ENCODE measurements around the gene PTPDC1. TPM values are rescaled to one million over a fixed set of nuclear protein-coding genes. Genes with fewer than 3 reads are reported as not detected.

The PTPDC1 gene
- total and polyA plus RNA-seq, 4 donors: 4.0 to 12.9 (median 9.3) TPM

- Histone ChIP-seq H3K36me3 (ENCODE audit: control insufficient read depth in 1 of 2, insufficient read depth in 2 of 2, low read length in 1 of 2) (no peaks in the 10 kb centered on the region), H3K4me1 (ENCODE audit: control insufficient read depth in 1 of 2, insufficient read depth in 2 of 2, low read length in 2 of 2) (no peaks in the 10 kb centered on the region), H3K27ac (ENCODE audit: low read depth in 1 of 2, low read length in 2 of 2) (no peak overlapping the region), H3K27me3 (ENCODE audit: control insufficient read depth in 1 of 2, insufficient read depth in 2 of 2, low read length in 1 of 2) (no peaks in the 10 kb centered on the region), H3K9me3 (ENCODE audit: control insufficient read depth, low read length) (no peaks in the 10 kb centered on the region), H3K4me3 (ENCODE audit: low read length in 2 of 2) (no peak overlapping the region)
- 94 to 98% methylated on average over 1 of the region's 1 CpG for WGBS, 2 donors
- no peak for DNase-seq
- no peak for ATAC-seq (ENCODE audit: low FRiP score)
- intact Hi-C loops (cut with DNase I): no loop called here
Measured at GRCh38 chr9:94126844-94127243, 42.6 kb downstream of the PTPDC1 start.

GRCh38 chr9:94127806-94128205, 43.5 kb downstream of the PTPDC1 start:
- H3K27me3 ChIP-seq (ENCODE audit: control insufficient read depth in 1 of 2, insufficient read depth in 2 of 2, low read length in 1 of 2): no peaks in the 10 kb centered on the region
- no peaks in the 10 kb centered on the region for H3K9me3 ChIP-seq (ENCODE audit: control insufficient read depth, low read length)
- no peaks in the 10 kb centered on the region for H3K4me1 ChIP-seq (ENCODE audit: control insufficient read depth in 1 of 2, insufficient read depth in 2 of 2, low read length in 2 of 2)
- H3K27ac ChIP-seq (ENCODE audit: low read depth in 1 of 2, low read length in 2 of 2): no peak overlapping the region
- H3K36me3 ChIP-seq (ENCODE audit: control insufficient read depth in 1 of 2, insufficient read depth in 2 of 2, low read length in 1 of 2): no peaks in the 10 kb centered on the region
- no peak for ATAC-seq (ENCODE audit: low FRiP score)
- H3K4me3 ChIP-seq (ENCODE audit: low read length in 2 of 2): no peak overlapping the region
- DNase-seq: no peak
- intact Hi-C loops (cut with DNase I): no loop called here

GRCh38 chr9:94128580-94128979, 44.3 kb downstream of the PTPDC1 start:
- ATAC-seq (ENCODE audit: low FRiP score): no peak
- Histone ChIP-seq H3K9me3 (ENCODE audit: control insufficient read depth, low read length) (no peaks in the 10 kb centered on the region), H3K27ac (ENCODE audit: low read depth in 1 of 2, low read length in 2 of 2) (no peak overlapping the region), H3K4me1 (ENCODE audit: control insufficient read depth in 1 of 2, insufficient read depth in 2 of 2, low read length in 2 of 2) (peaks cover 0 to 2% of the 10 kb centered on the region in 2 donors), H3K27me3 (ENCODE audit: control insufficient read depth in 1 of 2, insufficient read depth in 2 of 2, low read length in 1 of 2) (no peaks in the 10 kb centered on the region), H3K4me3 (ENCODE audit: low read length in 2 of 2) (no peak overlapping the region), H3K36me3 (ENCODE audit: control insufficient read depth in 1 of 2, insufficient read depth in 2 of 2, low read length in 1 of 2) (no peaks in the 10 kb centered on the region)
- DNase-seq: no peak
- intact Hi-C loops (cut with DNase I): no loop called here

- intact Hi-C loops (cut with DNase I): no loop called here
- 74 to 79% methylated on average over 7 of the region's 7 CpGs for WGBS, 2 donors
- H3K27me3 ChIP-seq (ENCODE audit: control insufficient read depth in 1 of 2, insufficient read depth in 2 of 2, low read length in 1 of 2): no peaks in the 10 kb centered on the region
- no peak for DNase-seq
- no peaks in the 10 kb centered on the region for H3K36me3 ChIP-seq (ENCODE audit: control insufficient read depth in 1 of 2, insufficient read depth in 2 of 2, low read length in 1 of 2)
- H3K4me1 ChIP-seq (ENCODE audit: control insufficient read depth in 1 of 2, insufficient read depth in 2 of 2, low read length in 2 of 2): peaks cover 3 to 7% of the 10 kb centered on the region in 2 donors
- H3K27ac ChIP-seq (ENCODE audit: low read depth in 1 of 2, low read length in 2 of 2): peak overlapping the region; percentile 61 to 93
- no peak for ATAC-seq (ENCODE audit: low FRiP score)
- no peak overlapping the region for H3K4me3 ChIP-seq (ENCODE audit: low read length in 2 of 2)
- no peaks in the 10 kb centered on the region for H3K9me3 ChIP-seq (ENCODE audit: control insufficient read depth, low read length)
Measured at GRCh38 chr9:94134629-94135028, 50.4 kb downstream of the PTPDC1 start.

- Histone ChIP-seq H3K36me3 (ENCODE audit: control insufficient read depth in 1 of 2, insufficient read depth in 2 of 2, low read length in 1 of 2) (no peaks in the 10 kb centered on the region), H3K4me3 (ENCODE audit: low read length in 2 of 2) (no peak overlapping the region), H3K27me3 (ENCODE audit: control insufficient read depth in 1 of 2, insufficient read depth in 2 of 2, low read length in 1 of 2) (no peaks in the 10 kb centered on the region), H3K4me1 (ENCODE audit: control insufficient read depth in 1 of 2, insufficient read depth in 2 of 2, low read length in 2 of 2) (peaks cover 3 to 8% of the 10 kb centered on the region in 2 donors), H3K9me3 (ENCODE audit: control insufficient read depth, low read length) (no peaks in the 10 kb centered on the region), H3K27ac (ENCODE audit: low read depth in 1 of 2, low read length in 2 of 2) (peak overlapping the region; percentile 44 to 67)
- ATAC-seq (ENCODE audit: low FRiP score) (peak; percentile 63), DNase-seq (no peak)
- WGBS, 2 donors: 1 to 4% methylated on average over 3 of the region's 3 CpGs
- intact Hi-C loops (cut with DNase I): no loop called here
Measured at GRCh38 chr9:94135222-94135621, 51.0 kb downstream of the PTPDC1 start.

- H3K27ac ChIP-seq (ENCODE audit: low read depth in 1 of 2, low read length in 2 of 2): peak overlapping the region; percentile 46 to 81
- ATAC-seq (ENCODE audit: low FRiP score) (peak; percentile 92), DNase-seq (peak; percentile 94)
- no peaks in the 10 kb centered on the region for H3K36me3 ChIP-seq (ENCODE audit: control insufficient read depth in 1 of 2, insufficient read depth in 2 of 2, low read length in 1 of 2)
- H3K4me1 ChIP-seq (ENCODE audit: control insufficient read depth in 1 of 2, insufficient read depth in 2 of 2, low read length in 2 of 2): peaks cover 5% of the 10 kb centered on the region in 2 donors
- H3K9me3 ChIP-seq (ENCODE audit: control insufficient read depth, low read length): no peaks in the 10 kb centered on the region
- no peak overlapping the region for H3K4me3 ChIP-seq (ENCODE audit: low read length in 2 of 2)
- intact Hi-C loops (cut with DNase I): loop anchor here in 1 of 2 donors (2.0 kb wide), 1 partner anchor 27 kb away; no protein-coding TSS in a partner anchor
- WGBS, 2 donors: 3 to 5% methylated on average over 13 of the region's 13 CpGs
- H3K27me3 ChIP-seq (ENCODE audit: control insufficient read depth in 1 of 2, insufficient read depth in 2 of 2, low read length in 1 of 2): no peaks in the 10 kb centered on the region
Measured at GRCh38 chr9:94139672-94140417, 55.6 kb downstream of the PTPDC1 start.

GRCh38 chr9:94140418-94140780, 56.1 kb downstream of the PTPDC1 start:
- Histone ChIP-seq H3K36me3 (ENCODE audit: control insufficient read depth in 1 of 2, insufficient read depth in 2 of 2, low read length in 1 of 2) (no peaks in the 10 kb centered on the region), H3K4me1 (ENCODE audit: control insufficient read depth in 1 of 2, insufficient read depth in 2 of 2, low read length in 2 of 2) (peaks cover 5% of the 10 kb centered on the region in 2 donors), H3K27me3 (ENCODE audit: control insufficient read depth in 1 of 2, insufficient read depth in 2 of 2, low read length in 1 of 2) (no peaks in the 10 kb centered on the region), H3K27ac (ENCODE audit: low read depth in 1 of 2, low read length in 2 of 2) (peak overlapping the region; percentile 46 to 81), H3K9me3 (ENCODE audit: control insufficient read depth, low read length) (no peaks in the 10 kb centered on the region), H3K4me3 (ENCODE audit: low read length in 2 of 2) (no peak overlapping the region)
- no peak for DNase-seq
- 27 to 29% methylated on average over 4 of the region's 4 CpGs for WGBS, 2 donors
- intact Hi-C loops (cut with DNase I): loop anchor here in 1 of 2 donors (2.0 kb wide), 1 partner anchor 26 kb away; no protein-coding TSS in a partner anchor
- ATAC-seq (ENCODE audit: low FRiP score): no peak

- ATAC-seq (ENCODE audit: low FRiP score) (no peak), DNase-seq (no peak)
- H3K4me1 ChIP-seq (ENCODE audit: control insufficient read depth in 1 of 2, insufficient read depth in 2 of 2, low read length in 2 of 2): peaks cover 5% of the 10 kb centered on the region in 2 donors
- no peaks in the 10 kb centered on the region for H3K9me3 ChIP-seq (ENCODE audit: control insufficient read depth, low read length)
- no peaks in the 10 kb centered on the region for H3K27me3 ChIP-seq (ENCODE audit: control insufficient read depth in 1 of 2, insufficient read depth in 2 of 2, low read length in 1 of 2)
- peak overlapping the region; percentile 46 to 81 for H3K27ac ChIP-seq (ENCODE audit: low read depth in 1 of 2, low read length in 2 of 2)
- no peak overlapping the region for H3K4me3 ChIP-seq (ENCODE audit: low read length in 2 of 2)
- intact Hi-C loops (cut with DNase I): loop anchor here in 1 of 2 donors (2.0 kb wide), 1 partner anchor 26 kb away; no protein-coding TSS in a partner anchor
- no peaks in the 10 kb centered on the region for H3K36me3 ChIP-seq (ENCODE audit: control insufficient read depth in 1 of 2, insufficient read depth in 2 of 2, low read length in 1 of 2)
- WGBS, 2 donors: 80% methylated on average over 13 of the region's 13 CpGs
Measured at GRCh38 chr9:94140791-94141790, 56.8 kb downstream of the PTPDC1 start.
